ENCODE measurements around the gene CCL4.
"Not testable (repeated sequence)": the region's sequence is repeated elsewhere in the genome, so short reads cannot be mapped to it uniquely, and the experiment has no call there.

CCL4 gene

GRCh38 chr17:36087897-36088572 is 15.6 kb upstream of the CCL4 start:
- not testable (repeated sequence) for DNase-seq (ENCODE audit: low read depth)

GRCh38 chr17:36088670-36089338 is 14.8 kb upstream of the CCL4 start:
- no peak for DNase-seq (ENCODE audit: low read depth)

GRCh38 chr17:36089339-36089865 is 14.2 kb upstream of the CCL4 start:
- no peak for DNase-seq (ENCODE audit: low read depth)

GRCh38 chr17:36089888-36090836 is 13.5 kb upstream of the CCL4 start, which contains the start of gene CCL3:
Gene CCL3, minus strand, starts transcription at chr17:36090143. Its CDS starts 85 bp downstream, at chr17:36090058.
- DNase-seq (ENCODE audit: low read depth): no peak

GRCh38 chr17:36092230-36092629 is 11.4 kb upstream of the CCL4 start:
- DNase-seq (ENCODE audit: low read depth): no peak

- not testable (repeated sequence) for DNase-seq (ENCODE audit: low read depth)
These were observed 10.9 kb upstream of the CCL4 start for GRCh38 chr17:36092715-36093114.

GRCh38 chr17:36094232-36094631 is 9.4 kb upstream of the CCL4 start:
- no peak for DNase-seq (ENCODE audit: low read depth)

- no peak for DNase-seq (ENCODE audit: low read depth)
These were observed 8.9 kb upstream of the CCL4 start for GRCh38 chr17:36094746-36095145.

- DNase-seq (ENCODE audit: low read depth): no peak
These were observed 7.6 kb upstream of the CCL4 start for GRCh38 chr17:36095992-36096391.

- DNase-seq (ENCODE audit: low read depth): not testable (repeated sequence)
These were observed 4.6 kb upstream of the CCL4 start for GRCh38 chr17:36099004-36099403.

GRCh38 chr17:36104246-36104645 is 619 bp downstream of the CCL4 start:
- DNase-seq (ENCODE audit: low read depth): not testable (repeated sequence)

- DNase-seq (ENCODE audit: low read depth): no peak
These were observed 1.1 kb downstream of the CCL4 start for GRCh38 chr17:36104701-36105181.

- DNase-seq (ENCODE audit: low read depth): no peak
These were observed 2.3 kb downstream of the CCL4 start for GRCh38 chr17:36105781-36106492.

- DNase-seq (ENCODE audit: low read depth): no peak
These were observed 2.8 kb downstream of the CCL4 start for GRCh38 chr17:36106493-36106835.

GRCh38 chr17:36107660-36108059 is 4.0 kb downstream of the CCL4 start:
- no peak for DNase-seq (ENCODE audit: low read depth)

- DNase-seq (ENCODE audit: low read depth): not testable (repeated sequence)
These were observed 4.6 kb downstream of the CCL4 start for GRCh38 chr17:36108265-36108664.

- DNase-seq (ENCODE audit: low read depth): no peak
These were observed 7.5 kb downstream of the CCL4 start for GRCh38 chr17:36111068-36111490.

GRCh38 chr17:36112572-36112971 is 8.9 kb downstream of the CCL4 start:
- no peak for DNase-seq (ENCODE audit: low read depth)

GRCh38 chr17:36113131-36113530 is 9.5 kb downstream of the CCL4 start:
- not testable (repeated sequence) for DNase-seq (ENCODE audit: low read depth)

- not testable (repeated sequence) for DNase-seq (ENCODE audit: low read depth)
These were observed 11.5 kb downstream of the CCL4 start for GRCh38 chr17:36114971-36115648.

- DNase-seq (ENCODE audit: low read depth): not testable (repeated sequence)
These were observed 12.0 kb downstream of the CCL4 start for GRCh38 chr17:36115649-36115977.

Measured in activated T-helper 1 cell treated with Interleukin-2 at 50 U/mL for 16 hours (primary cell).